Vagina (tissue), 2 donors: ENCODE data around the gene GINS3. TPM values are rescaled to one million over a fixed set of nuclear protein-coding genes. Genes with fewer than 3 reads are reported as not detected.

Experiments used
- DNase-seq, 2 donors: peaks; one replicate each; pipeline ENCODE4 v3.0.0-alpha.2; 2017; ENCODE audit errors: extremely low spot score in 2 of 2
- H3K27ac ChIP-seq: fragments of 200-600 bp; sonication (generic); one replicate; pipeline ENCODE4 v1.5.1; 2019
- H3K27me3 ChIP-seq: fragments of 200-600 bp; sonication (generic); one replicate; pipeline ENCODE4 v1.5.1; 2019
- H3K36me3 ChIP-seq, 2 donors: fragments of 200-600 bp; sonication (generic); one replicate each; pipeline ENCODE4 v1.5.1; 2017 to 2019
- H3K4me1 ChIP-seq: fragments of 200-600 bp; sonication (generic); one replicate; pipeline ENCODE4 v1.5.1; 2019
- H3K4me3 ChIP-seq, 2 donors: fragments of 200-600 bp; sonication (generic); 1 replicate in 1 of 2; 2 replicates in 1 of 2; pipeline ENCODE4 v1.5.1; 2016 to 2019
- H3K9me3 ChIP-seq: fragments of 200-600 bp; sonication (generic); one replicate; pipeline ENCODE4 v1.5.1; 2019
- CTCF ChIP-seq, 3 experiments: fragments of 450-650 bp in 2 of 3; fragments of 200-600 bp in 1 of 3; sonication (generic) in 1 of 3; IDR thresholded peaks; one replicate each; pipeline ENCODE4 v1.5.1; 2017 to 2019; ENCODE audit warnings: antibody characterized with exemption in 3 of 3, mild to moderate bottlenecking in 2 of 3, moderate library complexity in 2 of 3
- POLR2A ChIP-seq, 2 donors: fragments of 450-650 bp; IDR thresholded peaks; one replicate each; pipeline ENCODE4 v1.6.1; 2017; ENCODE audit warnings: antibody characterized with exemption in 2 of 2, mild to moderate bottlenecking in 2 of 2, moderate library complexity in 2 of 2
- POLR2AphosphoS5 ChIP-seq, 2 donors: sonication (generic); formaldehyde crosslinking; IDR thresholded peaks; one replicate each; pipeline ENCODE4 v1.9.0; 2017; ENCODE audit warnings: antibody characterized with exemption in 2 of 2, mild to moderate bottlenecking in 2 of 2, low read depth in 1 of 2; ENCODE audit not compliant: insufficient read depth in 1 of 2
- intact Hi-C: fragments of 100-400 bp; cut with DNase I; formaldehyde crosslinking; loops from one replicate; pipeline ENCODE4 v1.15.1; 2023
- total RNA-seq: library from RNA; depleted of rRNA; stranded (reverse); fragments of >200 nt; gene quantifications from one replicate; pipeline ENCODE4 v1.2.3, GENCODE V29; 2016

Gene GINS3
- total RNA-seq, 1 donor from 2014 or later = 7.4 TPM

GRCh38 chr16:58375386-58375785 lies 16.9 kb upstream of the GINS3 start:
- intact Hi-C loops = no loop called here
- DNase-seq = no peak
- TF ChIP-seq POLR2AphosphoS5 (IDR thresholded peaks at IDR 0.05; ENCODE audit: insufficient read depth in 1 of 2, low read depth in 1 of 2) (no peak), POLR2A (IDR thresholded peaks at IDR 0.05) (no peak)
- H3K4me1 ChIP-seq = no peaks in the 10 kb centered on the region
- no peak overlapping the region for H3K4me3 ChIP-seq
- H3K36me3 ChIP-seq = no peaks in the 10 kb centered on the region
- H3K9me3 ChIP-seq = no peaks in the 10 kb centered on the region
- H3K27me3 ChIP-seq = no peaks in the 10 kb centered on the region
- no peak overlapping the region for H3K27ac ChIP-seq

DNA sequence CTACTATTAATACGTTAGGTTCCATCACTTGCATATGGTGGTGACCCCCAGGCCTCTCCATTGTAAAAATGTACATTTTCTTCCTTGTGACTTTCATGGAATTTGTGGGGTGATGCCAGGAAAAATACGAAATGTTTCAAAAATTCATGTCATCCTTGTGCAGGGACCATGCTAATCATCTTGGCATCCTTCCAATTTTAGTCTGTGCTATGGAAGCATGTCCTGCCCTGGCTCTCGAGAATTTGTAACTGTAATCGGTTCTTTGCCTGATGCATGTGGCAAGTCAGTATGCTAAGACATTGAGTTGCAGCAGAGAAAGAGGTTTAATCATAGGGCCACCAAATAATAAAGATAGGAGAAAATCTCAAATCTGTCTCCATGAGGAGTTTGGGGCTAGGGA lies 14.3 kb upstream of the GINS3 start:
- intact Hi-C loops = no loop called here

GRCh38 chr16:58378401-58378800 lies 13.9 kb upstream of the GINS3 start:
- H3K36me3 ChIP-seq = no peaks in the 10 kb centered on the region
- H3K27ac ChIP-seq = no peak overlapping the region
- no peaks in the 10 kb centered on the region for H3K4me1 ChIP-seq
- TF ChIP-seq POLR2AphosphoS5 (IDR thresholded peaks at IDR 0.05; ENCODE audit: insufficient read depth in 1 of 2, low read depth in 1 of 2) (no peak), CTCF (IDR thresholded peaks at IDR 0.05) (no peak), POLR2A (IDR thresholded peaks at IDR 0.05) (no peak)
- intact Hi-C loops = no loop called here
- DNase-seq = no peak
- H3K27me3 ChIP-seq = no peaks in the 10 kb centered on the region
- no peaks in the 10 kb centered on the region for H3K9me3 ChIP-seq
- H3K4me3 ChIP-seq = no peak overlapping the region

More for the DNA sequence above, 14.3 kb upstream of the GINS3 start:
- H3K4me3 ChIP-seq = no peak overlapping the region
- no peak overlapping the region for H3K27ac ChIP-seq
- no peaks in the 10 kb centered on the region for H3K9me3 ChIP-seq
- H3K4me1 ChIP-seq = no peaks in the 10 kb centered on the region
- H3K36me3 ChIP-seq = no peaks in the 10 kb centered on the region
- no peaks in the 10 kb centered on the region for H3K27me3 ChIP-seq
- DNase-seq = no peak
- TF ChIP-seq POLR2A (IDR thresholded peaks at IDR 0.05) (no peak), CTCF (IDR thresholded peaks at IDR 0.05) (no peak), POLR2AphosphoS5 (IDR thresholded peaks at IDR 0.05; ENCODE audit: insufficient read depth in 1 of 2, low read depth in 1 of 2) (no peak)

- no peak for DNase-seq
- TF ChIP-seq POLR2A (IDR thresholded peaks at IDR 0.05) (no peak), CTCF (IDR thresholded peaks at IDR 0.05) (no peak), POLR2AphosphoS5 (IDR thresholded peaks at IDR 0.05; ENCODE audit: insufficient read depth in 1 of 2, low read depth in 1 of 2) (no peak)
- H3K4me3 ChIP-seq = no peak overlapping the region
- H3K36me3 ChIP-seq = no peaks in the 10 kb centered on the region
- H3K27ac ChIP-seq = no peak overlapping the region
- no peaks in the 10 kb centered on the region for H3K9me3 ChIP-seq
- no peaks in the 10 kb centered on the region for H3K4me1 ChIP-seq
- intact Hi-C loops = no loop called here
- H3K27me3 ChIP-seq = no peaks in the 10 kb centered on the region
These were observed 12.5 kb upstream of the GINS3 start for GRCh38 chr16:58379736-58380135.

DNA sequence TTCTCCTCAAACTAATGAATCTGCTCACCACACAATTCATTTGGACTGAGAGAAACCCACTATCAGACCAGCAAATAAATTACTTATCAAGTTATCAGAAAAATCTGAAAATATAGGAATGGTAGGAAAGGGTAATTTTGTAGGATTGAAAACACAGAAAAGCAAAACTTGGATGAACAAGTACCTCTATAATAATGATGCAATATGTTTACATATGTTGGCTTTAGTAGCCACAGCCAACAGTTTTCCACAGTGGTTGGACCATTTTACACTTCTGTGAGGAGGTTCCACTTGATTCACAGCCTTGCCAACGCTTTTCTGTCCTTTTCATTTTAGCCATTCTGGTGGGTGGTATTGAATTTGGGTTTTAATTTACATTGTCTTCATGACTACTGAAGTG lies 10.6 kb upstream of the GINS3 start:
- no peak for TF ChIP-seq POLR2AphosphoS5 (IDR thresholded peaks at IDR 0.05; ENCODE audit: insufficient read depth in 1 of 2, low read depth in 1 of 2)
- no peak for TF ChIP-seq CTCF (IDR thresholded peaks at IDR 0.05)
- TF ChIP-seq POLR2A (IDR thresholded peaks at IDR 0.05) = no peak
- Histone ChIP-seq H3K4me1 (no peaks in the 10 kb centered on the region), H3K9me3 (no peaks in the 10 kb centered on the region), H3K36me3 (no peaks in the 10 kb centered on the region), H3K27me3 (no peaks in the 10 kb centered on the region), H3K4me3 (no peak overlapping the region), H3K27ac (no peak overlapping the region)
- no peak for DNase-seq
- intact Hi-C loops = no loop called here
